Stimulated activated naive CD8-positive, alpha-beta T cell treated with anti-CD3 and anti-CD28 coated beads, Interleukin-15, amount 100 ng/mL, for 72 hours (primary cell): ENCODE measurements around the gene RHOB.

Source experiments
- ATAC-seq: fragments of 150-1000 bp; cut with Tn5 transposase; 2 replicates; pipeline ENCODE4 v1.10.0; 2021; ENCODE audit warnings: mild to moderate bottlenecking, moderate library complexity
- DNase-seq, 2 donors: peaks; one replicate each; pipeline ENCODE4 v3.0.0; 2021 to 2022
- H3K27ac Mint-ChIP-seq, 2 donors: one replicate each; pipeline ENCODE4 v1.8.0; 2022; ENCODE audit warnings: mild to moderate bottlenecking in 2 of 2, mixed read lengths in 2 of 2, moderate library complexity in 2 of 2
- H3K27me3 Mint-ChIP-seq: one replicate; pipeline ENCODE4 v1.8.0; 2022; ENCODE audit warnings: mixed read lengths
- H3K4me1 Mint-ChIP-seq: one replicate; pipeline ENCODE4 v1.8.0; 2022; ENCODE audit warnings: mild to moderate bottlenecking, mixed read lengths
- H3K4me3 Mint-ChIP-seq, 2 donors: one replicate each; pipeline ENCODE4 v1.8.0; 2022; ENCODE audit warnings: mild to moderate bottlenecking in 2 of 2, mixed read lengths in 2 of 2, moderate library complexity in 1 of 2
- H3K9me3 Mint-ChIP-seq, 2 donors: one replicate each; pipeline ENCODE4 v1.8.0; 2022; ENCODE audit warnings: mixed read lengths in 2 of 2

Gene RHOB

DNA sequence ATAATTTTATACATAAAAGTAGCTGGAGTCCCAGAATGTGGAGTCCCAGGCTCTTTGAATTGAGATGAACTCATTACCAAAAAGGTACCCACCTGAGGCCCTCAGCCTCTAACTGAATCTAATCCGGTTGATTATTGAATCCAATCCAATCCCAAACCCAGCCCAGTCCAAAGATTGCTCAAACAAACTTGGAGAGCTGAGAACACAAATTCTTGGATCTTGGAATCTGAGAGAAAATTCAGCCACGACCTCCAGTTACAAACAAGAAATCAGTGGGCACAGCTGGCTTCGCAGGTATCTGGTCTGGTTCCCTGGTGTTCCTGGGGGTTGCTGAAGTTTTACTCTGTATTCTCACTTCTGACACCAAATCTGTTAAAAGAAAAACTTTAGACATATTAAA lies 28.4 kb upstream of the RHOB start:
- H3K4me3 Mint-ChIP-seq, result no peak overlapping the region
- ATAC-seq (no peak), DNase-seq (no peak)
- no peak overlapping the region for H3K27ac Mint-ChIP-seq
- peaks cover 0 to 6% of the 10 kb centered on the region in 2 donors for H3K9me3 Mint-ChIP-seq
- no peaks in the 10 kb centered on the region for H3K27me3 Mint-ChIP-seq
- H3K4me1 Mint-ChIP-seq, result peaks cover under 1% of the 10 kb centered on the region

DNA sequence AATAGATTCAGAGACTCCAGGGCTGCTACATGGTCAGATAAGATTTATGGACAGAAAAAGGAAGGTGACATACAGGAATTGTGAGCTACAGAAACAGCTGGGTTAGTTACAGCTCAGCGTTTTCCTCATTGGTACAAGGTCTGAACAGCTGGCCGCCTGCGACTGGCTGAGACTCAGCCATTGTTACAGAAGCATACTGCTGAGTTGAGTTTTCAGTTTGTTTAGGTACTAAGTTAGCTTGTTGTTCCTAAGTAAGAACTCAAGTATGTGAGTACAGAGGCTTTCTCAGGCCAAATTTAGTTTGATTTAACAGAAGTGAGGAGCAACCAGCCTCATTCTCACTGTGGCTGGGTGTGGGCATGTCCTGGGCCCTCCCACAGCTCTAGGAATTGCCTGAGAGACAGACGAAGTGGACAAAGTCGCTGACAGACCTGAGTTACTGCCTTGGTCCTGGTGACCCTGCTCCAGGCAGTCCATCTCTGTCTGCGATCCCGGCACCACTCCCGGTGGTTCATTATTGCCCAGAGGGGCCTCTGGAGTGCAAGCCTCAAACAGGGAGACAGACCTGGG lies 27.8 kb upstream of the RHOB start:
- Mint-ChIP-seq H3K9me3 (peaks cover 0 to 6% of the 10 kb centered on the region in 2 donors), H3K27ac (no peak overlapping the region), H3K4me3 (no peak overlapping the region), H3K4me1 (peaks cover 6% of the 10 kb centered on the region), H3K27me3 (no peaks in the 10 kb centered on the region)
- no peak for DNase-seq
- no peak for ATAC-seq

DNA sequence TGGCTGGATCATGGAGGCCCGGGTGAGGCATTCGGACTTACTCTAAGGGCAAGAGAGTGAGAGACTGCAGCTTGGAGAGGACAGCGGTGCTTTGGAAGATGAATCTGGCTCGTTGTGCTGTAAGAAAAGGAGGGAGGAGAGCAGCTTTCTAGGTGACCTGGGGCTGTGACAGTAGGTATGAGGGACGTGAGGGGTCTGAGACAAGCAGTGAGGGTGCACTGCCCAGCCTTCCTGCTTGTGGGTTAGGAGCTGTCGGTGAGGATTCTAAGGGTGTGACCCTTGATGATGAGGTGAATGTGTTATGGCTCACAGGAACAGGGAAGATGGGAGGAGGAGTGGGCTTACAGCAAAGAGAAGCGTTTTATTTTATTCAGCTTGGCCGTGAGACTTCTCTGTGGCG lies 27.1 kb upstream of the RHOB start:
- Mint-ChIP-seq H3K9me3 (peaks cover 0 to 4% of the 10 kb centered on the region in 2 donors), H3K4me1 (peaks cover 13% of the 10 kb centered on the region), H3K4me3 (no peak overlapping the region)

DNA sequence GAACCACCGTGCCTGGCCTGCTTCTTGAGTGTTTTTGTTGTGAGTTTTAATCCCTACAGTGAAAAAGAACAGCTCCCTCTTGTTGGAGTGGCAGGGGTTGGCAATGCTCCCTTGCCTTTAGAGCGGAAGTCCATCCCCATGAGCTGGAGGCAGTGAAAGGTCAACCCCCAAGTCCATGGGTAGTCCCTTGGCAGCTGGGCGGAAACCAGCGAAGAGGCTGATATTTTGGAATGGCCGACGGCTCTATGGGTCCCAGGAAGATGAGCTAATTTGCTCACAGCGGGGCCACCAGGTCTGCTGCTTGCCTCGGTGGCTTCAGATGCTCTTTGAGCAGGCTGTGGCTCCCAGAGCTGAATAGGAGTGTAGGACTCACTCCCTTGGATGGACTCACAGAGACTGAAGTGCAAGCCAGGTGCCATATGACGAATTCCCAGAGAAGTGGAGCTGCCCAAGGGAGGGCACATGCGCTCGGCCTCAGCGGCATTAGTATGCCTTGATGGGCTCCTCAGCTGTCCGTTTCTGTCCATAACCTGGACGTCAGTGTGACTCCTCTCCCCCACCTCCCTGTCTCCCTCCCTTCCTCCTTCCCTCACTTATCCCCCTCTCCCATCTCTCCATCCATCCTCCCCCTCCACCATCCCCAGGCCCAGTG lies 25.4 kb upstream of the RHOB start:
- Mint-ChIP-seq H3K27me3 (no peaks in the 10 kb centered on the region), H3K27ac (no peak overlapping the region), H3K9me3 (no peaks in the 10 kb centered on the region), H3K4me1 (peaks cover 22% of the 10 kb centered on the region), H3K4me3 (no peak overlapping the region)
- no peak for ATAC-seq
- no peak for DNase-seq

More for the DNA sequence above, 27.1 kb upstream of the RHOB start:
- DNase-seq (no peak), ATAC-seq (no peak)
- Mint-ChIP-seq H3K27ac (no peak overlapping the region), H3K27me3 (no peaks in the 10 kb centered on the region)

DNA sequence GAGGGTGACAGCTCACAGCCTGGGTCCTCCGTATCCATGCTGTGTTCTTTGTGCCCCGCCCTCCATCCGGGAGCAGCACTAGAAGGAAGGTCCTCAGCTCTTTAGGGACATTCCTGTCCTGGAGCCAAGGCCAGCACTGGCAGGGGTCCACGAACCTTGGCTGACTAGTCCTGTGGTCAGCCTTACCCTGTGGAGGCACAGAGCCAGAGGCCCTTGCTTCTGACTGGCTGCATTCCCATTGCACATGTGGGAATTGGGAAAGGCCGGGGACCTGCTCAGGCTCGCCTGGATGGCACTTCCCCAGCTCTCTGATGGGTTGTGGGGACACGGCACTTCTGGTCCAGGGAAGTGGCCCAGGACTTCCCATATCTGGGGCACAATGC lies 24.9 kb upstream of the RHOB start:
- H3K27me3 Mint-ChIP-seq, result no peaks in the 10 kb centered on the region

DNA sequence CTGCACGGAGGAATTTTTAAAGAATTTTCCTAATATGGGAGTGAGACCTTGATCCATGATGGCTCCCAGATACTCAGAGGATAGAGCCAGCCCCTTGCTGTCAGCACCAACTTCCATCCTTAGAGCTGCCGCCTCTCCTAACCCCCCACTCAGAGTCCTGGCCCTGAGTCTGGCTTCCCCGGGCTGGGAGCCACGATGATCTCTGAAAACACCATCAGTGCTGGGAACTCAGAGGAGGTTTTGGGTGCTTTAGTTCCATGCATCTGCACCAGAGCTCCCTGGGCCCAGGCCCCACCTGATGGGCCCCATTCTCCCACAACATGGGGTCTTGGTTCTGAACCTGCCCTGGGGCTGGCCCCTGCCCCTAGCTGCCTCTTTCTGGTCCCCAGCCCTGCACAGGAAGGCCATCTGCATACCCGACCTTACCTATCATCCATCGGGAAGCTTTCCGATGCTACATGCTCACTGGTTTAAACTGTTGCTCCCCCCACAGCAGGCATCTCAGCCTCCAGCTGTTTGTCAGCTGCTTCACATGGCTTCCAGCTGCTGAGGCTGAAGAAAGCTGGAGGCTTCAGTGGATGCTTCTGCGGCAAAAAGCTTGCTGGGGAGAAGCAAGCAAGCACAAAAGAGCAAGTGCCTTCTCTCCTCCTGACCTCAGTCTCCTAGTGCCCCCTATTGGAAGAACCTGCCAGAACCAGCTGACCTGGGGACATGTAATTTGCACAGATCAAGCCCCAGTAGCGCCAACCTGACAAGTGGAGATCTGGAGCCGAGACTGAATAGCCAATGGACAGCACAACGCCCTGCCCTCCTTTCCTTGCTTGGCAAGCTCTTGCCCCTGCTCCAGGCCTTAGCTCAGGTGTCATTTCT lies 24.2 kb upstream of the RHOB start:
- H3K27me3 Mint-ChIP-seq, result no peaks in the 10 kb centered on the region
- H3K27ac Mint-ChIP-seq, result no peak overlapping the region
- no peak for ATAC-seq
- H3K9me3 Mint-ChIP-seq, result no peaks in the 10 kb centered on the region
- H3K4me3 Mint-ChIP-seq, result no peak overlapping the region
- peaks cover 22% of the 10 kb centered on the region for H3K4me1 Mint-ChIP-seq
- peak in 1 of 2 donors; percentile 30 for DNase-seq

More for the DNA sequence above, 24.9 kb upstream of the RHOB start:
- H3K27ac Mint-ChIP-seq, result no peak overlapping the region
- no peak for DNase-seq
- no peak for ATAC-seq
- no peak overlapping the region for H3K4me3 Mint-ChIP-seq
- no peaks in the 10 kb centered on the region for H3K9me3 Mint-ChIP-seq
- H3K4me1 Mint-ChIP-seq, result peaks cover 22% of the 10 kb centered on the region

DNA sequence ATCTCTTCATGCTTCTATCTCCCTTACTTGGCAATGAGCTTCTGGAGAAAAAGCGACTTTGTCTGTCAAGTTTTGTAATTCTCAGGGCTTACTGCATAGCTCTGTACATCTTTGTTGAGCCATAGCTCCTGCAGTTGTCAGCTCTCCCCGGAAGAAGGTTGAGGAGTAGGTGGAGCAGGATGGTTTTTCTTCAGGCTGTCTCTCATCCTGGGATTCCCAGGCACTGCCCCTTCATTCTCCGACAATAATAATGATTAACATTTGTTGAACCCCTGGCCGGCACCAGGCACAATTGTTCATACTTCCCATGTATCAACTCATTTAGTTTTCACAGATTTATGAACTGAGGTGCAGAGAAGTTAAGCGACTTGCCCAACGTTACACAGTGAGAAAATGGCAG lies 23.5 kb upstream of the RHOB start:
- Mint-ChIP-seq H3K27ac (no peak overlapping the region), H3K9me3 (no peaks in the 10 kb centered on the region), H3K4me3 (no peak overlapping the region), H3K27me3 (no peaks in the 10 kb centered on the region), H3K4me1 (peaks cover 22% of the 10 kb centered on the region)
- ATAC-seq (no peak), DNase-seq (no peak)

DNA sequence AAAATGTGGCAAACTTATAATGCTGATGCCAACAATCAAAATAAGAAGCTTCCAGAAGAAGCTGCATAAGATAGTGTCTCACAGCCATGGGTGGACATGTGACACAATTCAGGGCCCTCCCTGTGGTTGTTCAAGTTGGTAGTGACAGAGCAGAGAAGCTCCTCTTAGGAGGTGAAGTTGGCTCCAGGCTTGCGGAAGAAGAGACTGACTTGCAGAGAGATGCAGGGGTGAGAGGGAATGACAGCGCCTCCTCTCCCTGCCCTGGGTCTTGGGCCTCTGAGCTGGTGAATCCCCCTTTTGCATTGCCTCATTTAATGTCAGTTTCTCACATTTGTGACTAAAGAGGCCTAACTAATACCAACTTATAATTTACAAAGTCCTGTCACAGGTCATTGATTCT lies 23.0 kb upstream of the RHOB start:
- DNase-seq (no peak), ATAC-seq (no peak)
- peak overlapping the region in 1 of 2 donors; percentile 88 for H3K27ac Mint-ChIP-seq
- no peaks in the 10 kb centered on the region for H3K27me3 Mint-ChIP-seq
- no peak overlapping the region for H3K4me3 Mint-ChIP-seq
- H3K4me1 Mint-ChIP-seq, result peaks cover 22% of the 10 kb centered on the region
- H3K9me3 Mint-ChIP-seq, result no peaks in the 10 kb centered on the region

DNA sequence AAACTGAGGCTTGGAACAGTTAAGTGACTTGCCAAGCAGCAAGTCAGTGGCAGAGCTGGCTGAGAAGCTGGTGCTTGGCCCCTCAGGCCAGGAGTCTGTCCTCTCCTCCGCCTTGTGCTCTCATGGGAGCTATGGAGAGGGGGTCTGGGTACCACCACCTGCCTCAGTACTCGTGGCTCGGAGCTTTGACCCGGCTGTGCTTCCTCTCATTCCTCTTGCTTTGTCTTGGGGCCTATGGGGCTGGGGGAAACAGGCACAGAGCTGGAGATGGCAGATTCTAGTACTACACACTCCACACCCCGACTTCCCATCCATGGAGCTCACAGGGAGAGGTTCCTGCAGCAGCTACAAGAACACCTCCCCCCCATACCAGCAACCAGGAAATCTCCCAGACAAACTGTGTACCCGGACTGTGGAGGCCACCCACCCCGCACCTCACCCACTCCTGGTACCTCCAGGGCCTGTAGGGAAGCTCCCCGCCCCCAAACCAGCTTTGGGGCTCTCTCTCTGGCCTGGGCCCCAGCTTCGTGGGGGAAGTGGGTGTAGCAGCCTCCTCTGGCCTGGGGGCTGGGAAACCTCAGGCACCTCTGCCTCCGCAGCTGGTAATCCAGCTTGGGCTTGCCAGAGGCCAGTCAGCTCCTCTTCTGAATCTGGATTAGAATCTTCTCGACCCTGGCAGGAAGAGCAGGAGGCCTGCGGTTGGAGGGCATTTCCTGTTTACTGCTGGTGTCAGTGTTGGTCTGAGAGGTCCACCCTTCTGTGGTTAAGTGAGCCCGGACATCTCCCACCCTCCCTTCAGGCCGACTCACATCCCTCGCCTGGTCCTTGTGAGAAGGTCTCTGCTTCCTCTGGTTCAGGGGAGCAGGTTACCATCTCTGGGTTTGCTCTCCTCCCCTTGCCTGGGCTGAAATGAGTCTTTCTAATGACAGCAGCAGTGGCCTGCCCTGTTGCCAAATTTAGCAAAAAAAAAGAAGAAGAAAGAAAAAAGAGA lies 22.3 kb upstream of the RHOB start:
- Mint-ChIP-seq H3K27me3 (no peaks in the 10 kb centered on the region), H3K9me3 (no peaks in the 10 kb centered on the region), H3K4me1 (peaks cover 22% of the 10 kb centered on the region), H3K4me3 (peak overlapping the region; percentile 49 to 55), H3K27ac (peak overlapping the region; percentile 90 to 91)
- ATAC-seq (peak; percentile 69), DNase-seq (peak in 1 of 2 donors; percentile 17)

DNA sequence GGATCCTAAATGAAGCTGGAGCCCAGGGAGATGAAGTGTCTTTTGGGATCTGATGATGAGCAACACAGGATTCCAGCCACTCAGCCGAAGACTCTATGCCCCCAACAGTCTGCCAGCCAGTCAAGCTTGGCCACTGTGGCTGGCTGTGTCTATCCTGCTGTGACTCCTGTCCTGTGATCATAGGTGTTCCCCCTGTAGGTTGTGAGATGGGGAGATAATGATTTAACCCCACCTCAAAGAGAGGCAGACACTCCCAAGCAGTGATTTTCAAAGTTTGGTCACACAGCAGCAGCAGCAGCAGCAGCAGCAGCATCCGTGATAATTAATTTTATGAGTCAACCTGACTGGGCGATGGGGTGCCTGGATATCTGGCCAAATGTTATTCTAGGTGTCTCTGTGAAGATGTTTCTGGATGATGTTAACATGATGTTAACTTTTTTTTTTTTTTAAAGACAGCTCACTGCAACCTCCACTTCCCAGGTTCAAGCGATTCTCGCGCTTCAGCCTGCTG lies 21.4 kb upstream of the RHOB start:
- no peaks in the 10 kb centered on the region for H3K9me3 Mint-ChIP-seq
- H3K27ac Mint-ChIP-seq, result no peak overlapping the region
- no peaks in the 10 kb centered on the region for H3K27me3 Mint-ChIP-seq
- ATAC-seq (no peak), DNase-seq (no peak)
- no peak overlapping the region for H3K4me3 Mint-ChIP-seq
- peaks cover 23% of the 10 kb centered on the region for H3K4me1 Mint-ChIP-seq

DNA sequence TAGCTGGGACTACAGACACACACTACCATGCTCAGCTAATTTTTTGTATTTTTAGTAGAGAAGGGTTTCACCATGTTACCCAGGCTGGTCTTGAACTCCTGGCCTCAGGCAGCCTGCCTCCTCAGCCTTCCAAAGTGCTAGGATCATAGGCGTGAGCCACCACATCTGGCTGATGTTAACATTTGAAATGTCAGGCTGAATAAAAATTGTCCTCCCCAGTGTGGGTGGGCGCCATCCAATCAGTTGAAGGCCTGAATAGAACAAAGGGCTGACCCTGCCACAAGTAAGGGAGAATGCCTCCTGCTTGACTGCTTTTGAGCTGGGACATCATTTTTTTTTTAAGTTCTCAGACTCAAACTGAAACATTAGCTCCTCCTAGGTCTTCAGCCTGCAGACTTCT lies 21.0 kb upstream of the RHOB start:
- no peak overlapping the region for H3K27ac Mint-ChIP-seq
- peaks cover 27% of the 10 kb centered on the region for H3K4me1 Mint-ChIP-seq

DNA sequence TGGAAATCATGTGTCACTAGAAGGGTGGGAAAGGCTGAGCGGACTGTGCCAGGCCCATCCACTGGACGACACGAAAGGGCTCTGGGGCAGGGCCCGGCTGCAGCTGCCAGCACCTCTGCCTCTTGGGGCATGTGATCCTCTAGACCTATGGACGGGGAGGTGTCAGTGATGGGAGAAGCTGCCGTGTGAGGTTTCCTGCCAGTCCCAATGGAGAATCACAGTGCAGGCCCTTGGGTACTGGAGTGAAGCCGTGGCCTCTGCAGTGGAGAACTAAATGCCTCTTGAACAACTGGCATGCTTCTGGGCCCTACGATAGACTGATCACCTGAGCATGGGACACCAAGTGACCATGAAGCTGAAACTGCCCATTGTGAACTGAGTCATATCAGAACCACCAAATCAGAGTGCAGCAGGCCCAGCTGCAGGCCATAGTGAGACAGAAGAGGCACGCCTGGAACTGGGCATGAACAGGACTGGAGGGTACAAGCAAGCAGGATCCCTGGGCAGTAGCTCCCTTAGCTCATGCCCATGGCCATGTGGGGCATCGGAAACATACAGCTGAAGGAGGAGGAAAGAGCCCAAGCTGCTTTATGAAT lies 18.8 kb upstream of the RHOB start:
- Mint-ChIP-seq H3K4me1 (peaks cover 31% of the 10 kb centered on the region), H3K9me3 (no peaks in the 10 kb centered on the region), H3K27ac (no peak overlapping the region), H3K27me3 (peaks cover 8% of the 10 kb centered on the region), H3K4me3 (no peak overlapping the region)
- ATAC-seq, result no peak
- no peak for DNase-seq

More for the DNA sequence above, 21.0 kb upstream of the RHOB start:
- no peak overlapping the region for H3K4me3 Mint-ChIP-seq
- no peaks in the 10 kb centered on the region for H3K27me3 Mint-ChIP-seq
- no peak for DNase-seq
- H3K9me3 Mint-ChIP-seq, result no peaks in the 10 kb centered on the region
- no peak for ATAC-seq

DNA sequence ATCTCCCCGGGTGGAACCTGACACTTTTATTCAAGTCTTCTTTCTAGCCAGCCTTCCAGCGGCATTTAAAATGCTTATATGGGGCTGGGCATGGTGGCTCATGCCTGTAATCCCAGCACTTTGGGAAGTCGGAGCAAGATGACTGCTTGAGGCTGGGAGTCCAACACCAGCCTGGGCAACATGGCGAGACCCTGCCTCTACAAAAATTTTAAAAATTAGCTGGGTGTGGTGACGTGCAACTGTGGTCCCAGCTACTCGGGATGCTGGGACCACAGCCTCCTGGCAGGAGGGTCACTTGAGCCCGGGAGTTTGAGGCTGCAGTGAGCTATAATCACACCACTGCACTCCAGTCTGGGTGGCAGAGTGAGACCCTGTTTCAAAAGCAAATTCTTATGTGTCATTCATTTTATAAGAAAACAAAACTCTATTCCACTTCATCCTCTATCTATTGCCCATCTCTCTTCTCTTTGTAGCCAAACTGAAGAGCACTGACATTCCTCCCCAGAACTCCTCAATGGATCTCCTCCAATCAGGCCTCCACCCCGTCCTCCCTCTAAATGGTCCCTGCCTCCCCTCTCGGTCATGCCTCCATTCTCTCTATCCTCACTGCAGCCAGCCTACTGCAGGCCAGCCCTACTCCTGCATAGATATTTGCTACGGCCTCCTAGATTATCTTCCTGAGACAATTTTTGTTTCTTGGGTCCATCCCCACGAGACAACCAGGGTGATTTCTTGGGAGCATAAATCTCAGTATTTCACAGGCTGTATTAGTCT lies 18.0 kb upstream of the RHOB start:
- peaks cover 27% of the 10 kb centered on the region for H3K4me1 Mint-ChIP-seq
- no peak overlapping the region for H3K4me3 Mint-ChIP-seq
- no peak for ATAC-seq

DNA sequence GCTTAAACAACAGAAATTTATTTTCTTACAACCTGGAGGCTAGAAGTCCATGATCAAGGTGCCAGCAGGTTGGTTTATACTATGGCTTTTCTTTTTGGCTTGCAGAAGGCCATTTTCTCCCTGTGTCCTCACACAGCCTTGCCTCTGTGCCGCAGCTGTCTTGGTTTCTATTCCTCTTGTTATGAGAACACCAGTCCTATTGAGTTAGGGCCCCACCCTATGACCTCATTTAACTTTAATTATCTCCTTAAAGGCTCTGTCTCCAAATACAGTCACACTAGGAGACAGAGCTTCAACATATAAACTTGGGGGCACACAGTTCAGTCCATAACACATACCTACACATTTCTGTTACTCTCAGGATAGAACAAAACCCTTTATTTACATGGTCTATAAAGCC lies 17.3 kb upstream of the RHOB start:
- H3K9me3 Mint-ChIP-seq, result no peaks in the 10 kb centered on the region
- H3K4me3 Mint-ChIP-seq, result no peak overlapping the region
- no peak for ATAC-seq
- no peak overlapping the region for H3K27ac Mint-ChIP-seq
- H3K27me3 Mint-ChIP-seq, result peaks cover 8% of the 10 kb centered on the region
- DNase-seq, result no peak
- H3K4me1 Mint-ChIP-seq, result peaks cover 21% of the 10 kb centered on the region

More for the DNA sequence above, 18.0 kb upstream of the RHOB start:
- H3K9me3 Mint-ChIP-seq, result no peaks in the 10 kb centered on the region
- DNase-seq, result no peak
- peak overlapping the region in 1 of 2 donors; percentile 55 for H3K27ac Mint-ChIP-seq
- H3K27me3 Mint-ChIP-seq, result peaks cover 8% of the 10 kb centered on the region
